HEK293T (cell line): Measurements from ENCODE around the gene TRPM8.

ENCODE experiments used
- ARNT ChIP-seq: fragments of 450-650 bp; IDR thresholded peaks from 2 replicates; pipeline ENCODE4 v1.6.1; 2017; ENCODE audit warnings: mild to moderate bottlenecking
- BHLHE40 ChIP-seq: fragments of 450-650 bp; IDR thresholded peaks from 2 replicates; pipeline ENCODE4 v1.6.1; 2016; ENCODE audit warnings: mild to moderate bottlenecking, moderate library complexity, borderline replicate concordance
- CTBP1 ChIP-seq: fragments of 450-650 bp; IDR thresholded peaks from 2 replicates; pipeline ENCODE4 v1.6.1; 2016; ENCODE audit warnings: borderline replicate concordance
- ELF4 ChIP-seq: fragments of 450-650 bp; IDR thresholded peaks from 2 replicates; pipeline ENCODE4 v1.6.1; 2017; ENCODE audit warnings: antibody characterized with exemption
- FOXA1 ChIP-seq: fragments of 450-650 bp; IDR thresholded peaks from 2 replicates; pipeline ENCODE4 v1.6.1; 2016; ENCODE audit warnings: mild to moderate bottlenecking
- FOXK2 ChIP-seq: fragments of 450-650 bp; IDR thresholded peaks from 2 replicates; pipeline ENCODE4 v1.6.1; 2016; ENCODE audit warnings: mild to moderate bottlenecking
- FOXM1 ChIP-seq: fragments of 450-650 bp; IDR thresholded peaks from 2 replicates; pipeline ENCODE4 v1.6.1; 2017; ENCODE audit warnings: mild to moderate bottlenecking, borderline replicate concordance
- L3MBTL2 ChIP-seq: fragments of 450-650 bp; conservative IDR thresholded peaks from 2 replicates; pipeline ENCODE4 v1.6.1; 2016; ENCODE audit warnings: mild to moderate bottlenecking
- LEF1 ChIP-seq: fragments of 450-650 bp; IDR thresholded peaks from 2 replicates; pipeline ENCODE4 v1.6.1; 2017; ENCODE audit warnings: mild to moderate bottlenecking, borderline replicate concordance
- NFRKB ChIP-seq: fragments of 450-650 bp; IDR thresholded peaks from 2 replicates; pipeline ENCODE4 v1.6.1; 2016; ENCODE audit warnings: mild to moderate bottlenecking, moderate library complexity
- PKNOX1 ChIP-seq: fragments of 450-650 bp; IDR thresholded peaks from 2 replicates; pipeline ENCODE4 v1.6.1; 2016
- SP1 ChIP-seq: fragments of 450-650 bp; IDR thresholded peaks from 2 replicates; pipeline ENCODE4 v1.6.1; 2017
- SUZ12 ChIP-seq: fragments of 450-650 bp; IDR thresholded peaks from 2 replicates; pipeline ENCODE4 v1.6.1; 2016; ENCODE audit warnings: mild to moderate bottlenecking
- TARDBP ChIP-seq: fragments of 450-650 bp; IDR thresholded peaks from 2 replicates; pipeline ENCODE4 v1.6.1; 2016

- TF ChIP-seq PKNOX1 (no peak), FOXA1 (no peak), ELF4 (no peak), TARDBP (no peak), SUZ12 (no peak), SP1 (no peak), FOXK2 (no peak), L3MBTL2 (no peak), ARNT (no peak), CTBP1 (no peak), FOXM1 (no peak), BHLHE40 (no peak), NFRKB (no peak), LEF1 (no peak)
Observed at GRCh38 chr2:233905945-233906344, 11.2 kb upstream of the TRPM8 start.
